Cardiac muscle cell (in vitro differentiated cells and primary cell): ENCODE data around the gene KCNK4. TPM values are rescaled to one million over a fixed set of nuclear protein-coding genes. Genes with fewer than 3 reads are reported as not detected.

Experiments
- DNase-seq, 2 donors: peaks; one replicate each; pipeline versions ENCODE4 v3.0.0 to v3.0.0-alpha.2; 2010 to 2017; ENCODE audit warnings: low read depth in 1 of 2, low spot score in 1 of 2
- H3K27ac ChIP-seq: fragments of 200-600 bp; sonication (generic); 2 replicates; pipeline ENCODE4 v1.5.1; 2016
- H3K27me3 ChIP-seq: fragments of 200-600 bp; sonication (generic); 2 replicates; pipeline ENCODE4 v1.6.0; 2016; ENCODE audit warnings: control low read depth
- H3K36me3 ChIP-seq: fragments of 200-600 bp; sonication (generic); 2 replicates; pipeline ENCODE4 v1.5.1; 2016; ENCODE audit warnings: control low read depth
- H3K4me1 ChIP-seq: fragments of 200-600 bp; sonication (generic); 2 replicates; pipeline ENCODE4 v1.8.1; 2017; ENCODE audit warnings: low read depth, mild to moderate bottlenecking, mixed run types
- H3K4me3 ChIP-seq: fragments of 200-600 bp; sonication (generic); 2 replicates; pipeline ENCODE4 v1.5.1; 2016; ENCODE audit warnings: mild to moderate bottlenecking
- H3K9me3 ChIP-seq: fragments of 200-600 bp; sonication (generic); 2 replicates; pipeline ENCODE4 v1.5.1; 2017; ENCODE audit warnings: low read depth, mild to moderate bottlenecking, control low read depth
- CTCF ChIP-seq: IDR thresholded peaks from 2 replicates; pipeline ENCODE4 v1.5.1; 2012; ENCODE audit warnings: low read depth, mild to moderate bottlenecking, low read length
- polyA plus RNA-seq: library from polyadenylated mRNA; unstranded; fragments of >200 nt; fragmentation: Nextera tagmentation; extraction: Ambion mirVana; gene quantifications from 2 replicates; pipeline ENCODE4 v1.2.1, GENCODE V29; 2016
- total RNA-seq: library from RNA; depleted of rRNA; stranded (reverse); fragments of >200 nt; gene quantifications from 2 replicates; pipeline ENCODE4 v1.2.3, GENCODE V29; 2016

KCNK4 gene
- total and polyA plus RNA-seq, 2 experiments from 2014 or later = not detected

- no peak for DNase-seq
- H3K4me3 ChIP-seq = no peak overlapping the region
- H3K27me3 ChIP-seq = no peaks in the 10 kb centered on the region
- H3K36me3 ChIP-seq = peaks cover 2% of the 10 kb centered on the region
- no peak overlapping the region for H3K27ac ChIP-seq
- no peaks in the 10 kb centered on the region for H3K4me1 ChIP-seq
- H3K9me3 ChIP-seq = no peaks in the 10 kb centered on the region
- no peak for TF ChIP-seq CTCF
Measured at GRCh38 chr11:64276653-64277431, 14.3 kb upstream of the KCNK4 start.

GRCh38 chr11:64278576-64279190 lies 12.4 kb upstream of the KCNK4 start:
- Histone ChIP-seq H3K4me1 (no peaks in the 10 kb centered on the region), H3K36me3 (peaks cover 5% of the 10 kb centered on the region), H3K27ac (no peak overlapping the region), H3K4me3 (no peak overlapping the region), H3K9me3 (no peaks in the 10 kb centered on the region), H3K27me3 (no peaks in the 10 kb centered on the region)
- TF ChIP-seq CTCF = no peak
- DNase-seq = no peak

GRCh38 chr11:64281957-64282770 lies 8.9 kb upstream of the KCNK4 start:
- H3K4me3 ChIP-seq = no peak overlapping the region
- H3K4me1 ChIP-seq = no peaks in the 10 kb centered on the region
- H3K27me3 ChIP-seq = no peaks in the 10 kb centered on the region
- peaks cover 5% of the 10 kb centered on the region for H3K36me3 ChIP-seq
- H3K27ac ChIP-seq = no peak overlapping the region
- no peak for TF ChIP-seq CTCF
- no peaks in the 10 kb centered on the region for H3K9me3 ChIP-seq
- DNase-seq = no peak

GRCh38 chr11:64283092-64283491 lies 8.0 kb upstream of the KCNK4 start:
- no peak for DNase-seq
- H3K27ac ChIP-seq = no peak overlapping the region
- no peaks in the 10 kb centered on the region for H3K4me1 ChIP-seq
- H3K36me3 ChIP-seq = peaks cover 5% of the 10 kb centered on the region
- no peaks in the 10 kb centered on the region for H3K27me3 ChIP-seq
- no peaks in the 10 kb centered on the region for H3K9me3 ChIP-seq
- no peak overlapping the region for H3K4me3 ChIP-seq
- TF ChIP-seq CTCF = no peak

- Histone ChIP-seq H3K27me3 (peaks cover 3% of the 10 kb centered on the region), H3K9me3 (no peaks in the 10 kb centered on the region), H3K36me3 (peaks cover 5% of the 10 kb centered on the region), H3K27ac (peak within 1 kb of the TSS; percentile 81), H3K4me1 (no peaks in the 10 kb centered on the region), H3K4me3 (peak within 1 kb of the TSS; percentile 87)
- peak; percentile 94 to 96 for DNase-seq
- TF ChIP-seq CTCF = no peak
Measured at GRCh38 chr11:64284048-64284961, 6.8 kb upstream of the KCNK4 start, which contains the start of gene BAD. Gene BAD, minus strand, starts transcription at chr11:64284665. Its CDS starts 297 bp downstream, at chr11:64284368.
